Lower leg skin (tissue), 4 donors: ENCODE data around the gene CEP350. TPM values are rescaled to one million over a fixed set of nuclear protein-coding genes. Genes with fewer than 3 reads are reported as not detected.
A peak's percentile ranks its signal among the peaks of the same experiment; 100 is the strongest.

Experiments
- DNase-seq, 2 donors: peaks; one replicate each; pipeline ENCODE4 v3.0.0-alpha.2; 2019; ENCODE audit warnings: low spot score in 2 of 2
- H3K4me3 ChIP-seq: fragments of 200-600 bp; sonication (generic); 2 replicates; pipeline ENCODE4 v1.5.1; 2017; ENCODE audit warnings: mild to moderate bottlenecking, low read depth; ENCODE audit not compliant: poor library complexity, severe bottlenecking
- CTCF ChIP-seq, 3 donors: fragments of 450-650 bp; IDR thresholded peaks; one replicate each; pipeline ENCODE4 v1.5.1; 2016; ENCODE audit warnings: antibody characterized with exemption in 3 of 3, mild to moderate bottlenecking in 3 of 3, moderate library complexity in 2 of 3
- POLR2A ChIP-seq, 2 donors: fragments of 450-650 bp; IDR thresholded peaks; one replicate each; pipeline ENCODE4 v1.6.1; 2016 to 2017; ENCODE audit warnings: antibody characterized with exemption in 2 of 2, mild to moderate bottlenecking in 1 of 2, moderate library complexity in 1 of 2
- WGBS, 2 donors: methylation state at CpG; one replicate each; pipeline ENCODE4 v1.1.5; 2018; 5-methylcytosine and 5-hydroxymethylcytosine counted together
- intact Hi-C: fragments of 100-400 bp; cut with DNase I; formaldehyde crosslinking; loops from one replicate; pipeline ENCODE4 v1.15.0; 2023; ENCODE audit warnings: low total_unique reads
- total RNA-seq, 4 donors: library from RNA; depleted of rRNA; stranded (reverse); fragments of >200 nt; gene quantifications; one replicate each; pipeline ENCODE4 v1.1.0, GENCODE V29; 2016

CEP350 gene
- 10 to 100 TPM; 55.8 to 85.6 (median 59.9) TPM for total RNA-seq

GRCh38 chr1:179954493-179955286 is at the start of gene CEP350:
CEP350 (plus strand) TSS chr1:179954810; CDS start chr1:179986182, 31,372 bp downstream.
- no peak for TF ChIP-seq CTCF (IDR thresholded peaks at IDR 0.05)
- TF ChIP-seq POLR2A (IDR thresholded peaks at IDR 0.05) = peak in 1 of 2 donors; percentile 36
- WGBS, 2 donors = 0 to 1% methylated on average over 35 to 38 of the region's 72 CpGs
- intact Hi-C loops = no loop called here
- peak within 1 kb of the TSS; percentile 93 for H3K4me3 ChIP-seq
- DNase-seq = peak; percentile 98 to 99

GRCh38 chr1:179910934-179911333 is 43.7 kb upstream of the CEP350 start:
- intact Hi-C loops = no loop called here
- no peak overlapping the region for H3K4me3 ChIP-seq
- WGBS, 2 donors = 72 to 80% methylated on average over 1 of the region's 1 CpG
- no peak for DNase-seq
- TF ChIP-seq CTCF (IDR thresholded peaks at IDR 0.05) (no peak), POLR2A (IDR thresholded peaks at IDR 0.05) (no peak)

- no peak for DNase-seq
- no peak overlapping the region for H3K4me3 ChIP-seq
- intact Hi-C loops = no loop called here
- 93 to 98% methylated on average over 3 of the region's 3 CpGs for WGBS, 2 donors
- TF ChIP-seq POLR2A (IDR thresholded peaks at IDR 0.05) (no peak), CTCF (IDR thresholded peaks at IDR 0.05) (no peak)
Observed at GRCh38 chr1:179911812-179912211, 42.8 kb upstream of the CEP350 start.

- TF ChIP-seq POLR2A (IDR thresholded peaks at IDR 0.05) = no peak
- no peak for TF ChIP-seq CTCF (IDR thresholded peaks at IDR 0.05)
- no peak overlapping the region for H3K4me3 ChIP-seq
- 79 to 82% methylated on average over 10 of the region's 10 CpGs for WGBS, 2 donors
- DNase-seq = no peak
- intact Hi-C loops = no loop called here
Observed at GRCh38 chr1:179917601-179918429, 36.8 kb upstream of the CEP350 start.

GRCh38 chr1:179921472-179921871 is 33.1 kb upstream of the CEP350 start:
- 87 to 94% methylated on average over 1 of the region's 1 CpG for WGBS, 2 donors
- DNase-seq = no peak
- TF ChIP-seq CTCF (IDR thresholded peaks at IDR 0.05) (no peak), POLR2A (IDR thresholded peaks at IDR 0.05) (no peak)
- no peak overlapping the region for H3K4me3 ChIP-seq
- intact Hi-C loops = no loop called here
